ENCODE data around the gene TOP2A. TPM values are rescaled to one million over a fixed set of nuclear protein-coding genes. Genes with fewer than 3 reads are reported as not detected.

TOP2A gene
- total RNA-seq, 1 experiment from 2014 or later = 141 TPM

DNA sequence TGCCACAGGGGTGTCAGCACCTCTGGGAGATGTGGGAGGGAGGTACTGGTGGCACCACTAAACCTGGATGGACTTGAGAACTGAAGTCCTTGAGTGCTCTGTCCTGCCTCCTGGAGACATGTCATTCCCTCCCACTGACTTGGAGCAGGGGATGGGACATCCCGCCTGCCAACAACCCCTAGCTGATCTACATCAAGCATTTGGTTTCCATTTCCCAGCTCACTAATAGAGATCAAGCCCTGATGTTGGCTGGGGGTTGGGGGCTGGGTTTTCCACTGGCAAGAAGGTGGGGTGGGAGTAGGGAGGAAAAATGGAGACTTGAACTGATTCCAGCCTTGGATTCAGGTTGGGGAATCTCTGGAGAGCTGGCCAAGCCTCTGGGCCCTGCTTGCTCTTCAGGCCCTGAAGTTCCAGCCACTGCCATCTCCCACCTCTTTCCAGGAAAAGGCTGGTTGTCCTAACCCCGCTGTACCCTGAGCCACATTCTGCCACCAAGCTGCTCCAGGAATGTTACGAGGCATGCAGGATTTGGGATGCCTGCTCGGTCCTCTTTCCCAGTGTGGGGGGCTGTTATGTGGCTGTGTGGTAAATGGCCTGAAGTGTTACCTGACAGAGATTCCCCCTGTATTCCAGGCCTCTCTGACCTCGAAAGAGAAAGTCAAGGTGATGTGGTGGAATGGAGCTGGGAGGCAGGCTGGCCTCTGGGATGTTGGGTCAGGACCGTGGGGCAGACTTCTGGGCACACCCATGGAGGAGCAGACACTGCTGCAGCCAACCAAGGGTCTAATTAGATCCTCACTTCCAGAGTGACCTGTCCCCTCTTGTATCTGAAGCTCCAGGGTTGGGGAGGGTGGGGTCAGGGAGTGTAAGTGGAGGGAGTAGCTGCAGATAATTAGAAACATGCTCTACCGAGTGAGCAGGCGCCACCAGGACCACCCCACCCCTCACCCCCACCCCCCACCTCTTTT, 42.2 kb upstream of the TOP2A start (continued):
- TF ChIP-seq TCF7L2 (IDR thresholded peaks at IDR 0.05; ENCODE audit: borderline replicate concordance, extremely low read depth, insufficient read depth, insufficient read length) = no peak
- TF ChIP-seq, protein P1, sequence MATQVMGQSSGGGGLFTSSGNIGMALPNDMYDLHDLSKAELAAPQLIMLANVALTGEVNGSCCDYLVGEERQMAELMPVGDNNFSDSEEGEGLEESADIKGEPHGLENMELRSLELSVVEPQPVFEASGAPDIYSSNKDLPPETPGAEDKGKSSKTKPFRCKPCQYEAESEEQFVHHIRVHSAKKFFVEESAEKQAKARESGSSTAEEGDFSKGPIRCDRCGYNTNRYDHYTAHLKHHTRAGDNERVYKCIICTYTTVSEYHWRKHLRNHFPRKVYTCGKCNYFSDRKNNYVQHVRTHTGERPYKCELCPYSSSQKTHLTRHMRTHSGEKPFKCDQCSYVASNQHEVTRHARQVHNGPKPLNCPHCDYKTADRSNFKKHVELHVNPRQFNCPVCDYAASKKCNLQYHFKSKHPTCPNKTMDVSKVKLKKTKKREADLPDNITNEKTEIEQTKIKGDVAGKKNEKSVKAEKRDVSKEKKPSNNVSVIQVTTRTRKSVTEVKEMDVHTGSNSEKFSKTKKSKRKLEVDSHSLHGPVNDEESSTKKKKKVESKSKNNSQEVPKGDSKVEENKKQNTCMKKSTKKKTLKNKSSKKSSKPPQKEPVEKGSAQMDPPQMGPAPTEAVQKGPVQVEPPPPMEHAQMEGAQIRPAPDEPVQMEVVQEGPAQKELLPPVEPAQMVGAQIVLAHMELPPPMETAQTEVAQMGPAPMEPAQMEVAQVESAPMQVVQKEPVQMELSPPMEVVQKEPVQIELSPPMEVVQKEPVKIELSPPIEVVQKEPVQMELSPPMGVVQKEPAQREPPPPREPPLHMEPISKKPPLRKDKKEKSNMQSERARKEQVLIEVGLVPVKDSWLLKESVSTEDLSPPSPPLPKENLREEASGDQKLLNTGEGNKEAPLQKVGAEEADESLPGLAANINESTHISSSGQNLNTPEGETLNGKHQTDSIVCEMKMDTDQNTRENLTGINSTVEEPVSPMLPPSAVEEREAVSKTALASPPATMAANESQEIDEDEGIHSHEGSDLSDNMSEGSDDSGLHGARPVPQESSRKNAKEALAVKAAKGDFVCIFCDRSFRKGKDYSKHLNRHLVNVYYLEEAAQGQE (IDR thresholded peaks at IDR 0.05; ENCODE audit: low read depth) = no peak
- TF ChIP-seq SIN3A (IDR thresholded peaks at IDR 0.05; ENCODE audit: low read depth) = no peak
- TF ChIP-seq ELF1 (IDR thresholded peaks at IDR 0.05; ENCODE audit: borderline replicate concordance, low read depth) = no peak
- no peak for TF ChIP-seq EZH2 (IDR thresholded peaks at IDR 0.05)
- no peak for TF ChIP-seq JUND (IDR thresholded peaks at IDR 0.05)

GRCh38 chr17:40458851-40459482, 41.3 kb upstream of the TOP2A start:
- H3K36me3 ChIP-seq (ENCODE audit: control insufficient read depth in 1 of 2, insufficient read depth in 2 of 2, low read length in 2 of 2) = no peaks in the 10 kb centered on the region
- RAD21 ChIA-PET (ENCODE audit: low non-redundant PET in 1 of 2, low total read pairs in 2 of 2, uncharacterized antibody in 2 of 2, unreplicated experiment in 2 of 2) = no interaction called here
- H3K9me3 ChIP-seq (ENCODE audit: control insufficient read depth in 1 of 2, insufficient read depth in 1 of 2, low read depth in 1 of 2, low read length in 2 of 2) = no peaks in the 10 kb centered on the region
- TF ChIP-seq CTCF (IDR thresholded peaks at IDR 0.05 in 2 of 3, conservative IDR thresholded peaks at IDR 0.05 in 1 of 3; ENCODE audit: borderline replicate concordance in 1 of 3, insufficient read depth in 1 of 3, low read depth in 2 of 3, low read length in 2 of 3) = no peak
- no peak for TF ChIP-seq MAX (IDR thresholded peaks at IDR 0.05)
- no peak for TF ChIP-seq EZH2 (IDR thresholded peaks at IDR 0.05)
- no peak for TF ChIP-seq POLR2AphosphoS5 (IDR thresholded peaks at IDR 0.05; ENCODE audit: low read depth, low read length)
- TF ChIP-seq EZH2phosphoT487 (IDR thresholded peaks at IDR 0.05; ENCODE audit: borderline replicate concordance) = no peak
- TF ChIP-seq SP1 (IDR thresholded peaks at IDR 0.05; ENCODE audit: low read depth) = no peak
- no peak for TF ChIP-seq SIN3A (IDR thresholded peaks at IDR 0.05; ENCODE audit: low read depth)
- TF ChIP-seq ATF3 (IDR thresholded peaks at IDR 0.05) = no peak
- no peak for TF ChIP-seq RAD21 (IDR thresholded peaks at IDR 0.05; ENCODE audit: low read depth)
- no peak for TF ChIP-seq ELF1 (IDR thresholded peaks at IDR 0.05; ENCODE audit: borderline replicate concordance, low read depth)
- no peak for TF ChIP-seq SRF (IDR thresholded peaks at IDR 0.05; ENCODE audit: low read depth)
- TF ChIP-seq CEBPB (IDR thresholded peaks at IDR 0.05; ENCODE audit: low read depth) = no peak
- TF ChIP-seq EGR1 (IDR thresholded peaks at IDR 0.05; ENCODE audit: low read depth) = no peak
- TF ChIP-seq ZNF274 (IDR thresholded peaks at IDR 0.05; ENCODE audit: low read depth, low read length) = no peak
- POLR2A ChIA-PET = no interaction called here
- no peak overlapping the region for H3K9ac ChIP-seq (ENCODE audit: low read length)
- CTCF ChIA-PET = interaction anchor here (1.5 kb wide), 1 partner anchor 9 kb away, joined by 3 read pairs; no protein-coding TSS in a partner anchor
- H3K27me3 ChIP-seq (ENCODE audit: insufficient read depth, low read length) = no peaks in the 10 kb centered on the region
- H3K9me2 ChIP-seq (ENCODE audit: insufficient read depth) = no peaks in the 10 kb centered on the region
- ATAC-seq = no peak
- no peak overlapping the region for H3K4me2 ChIP-seq (ENCODE audit: low read length)
- H3K27ac ChIP-seq (ENCODE audit: low read depth, low read length) = no peak overlapping the region
- no peaks in the 10 kb centered on the region for H4K20me1 ChIP-seq (ENCODE audit: insufficient read depth)
- peaks cover 0 to 10% of the 10 kb centered on the region in 2 experiments; a peak in 2 of 4 replicates for H3K4me1 ChIP-seq (ENCODE audit: control insufficient read depth in 1 of 2, insufficient read depth in 2 of 2, low read length in 2 of 2)
- H3K79me2 ChIP-seq (ENCODE audit: insufficient read depth, low read length) = no peaks in the 10 kb centered on the region
- no peak overlapping the region for H2AFZ ChIP-seq (ENCODE audit: low read depth, low read length, poor library complexity, severe bottlenecking)
- H3K4me3 ChIP-seq (replicated peaks in 1 of 2; ENCODE audit: low read depth in 1 of 2, low read length in 2 of 2) = no peak overlapping the region
- intact Hi-C loops (cut with micrococcal nuclease) = no loop called here
- no peak for DNase-seq (ENCODE audit: low read depth, low spot score)
- BruUV-seq (replicated peaks) = no TSS peak
